Right lobe of liver (tissue), 6 donors: ENCODE measurements around the gene SEPTIN5. TPM values are rescaled to one million over a fixed set of nuclear protein-coding genes. Genes with fewer than 3 reads are reported as not detected.

ENCODE experiments used
- ATAC-seq, 4 donors: fragments of 200-7000 bp; cut with Tn5 transposase; one replicate each; pipeline ENCODE4 v1.9.1; 2020; ENCODE audit warnings: mild to moderate bottlenecking in 4 of 4, moderate library complexity in 4 of 4
- DNase-seq, 3 donors: peaks; one replicate each; pipeline ENCODE4 v3.0.0-alpha.2; 2020
- H3K27ac ChIP-seq, 3 donors: fragments of 200-600 bp; one replicate each; pipeline ENCODE4 v1.8.0; 2022
- H3K27me3 ChIP-seq, 2 donors: fragments of 200-600 bp; one replicate each; pipeline ENCODE4 v1.8.0; 2022
- H3K36me3 ChIP-seq, 4 donors: fragments of 200-600 bp; sonication (generic) in 1 of 4; one replicate each; pipeline versions ENCODE4 v1.5.1 to v1.8.0; 2017 to 2022; ENCODE audit warnings: control low read depth in 1 of 4
- H3K4me1 ChIP-seq, 4 donors: fragments of 200-600 bp; sonication (generic) in 1 of 4; one replicate each; pipeline versions ENCODE4 v1.5.1 to v1.8.0; 2017 to 2022; ENCODE audit warnings: control low read depth in 1 of 4
- H3K4me3 ChIP-seq, 3 donors: fragments of 200-600 bp; one replicate each; pipeline ENCODE4 v1.8.0; 2022
- H3K9me3 ChIP-seq, 4 donors: fragments of 200-600 bp; sonication (generic) in 1 of 4; one replicate each; pipeline versions ENCODE4 v1.5.1 to v1.8.0; 2017 to 2022; ENCODE audit warnings: control low read depth in 1 of 4
- CTCF ChIP-seq, 4 donors: fragments of 200-600 bp in 3 of 4; fragments of 450-650 bp in 1 of 4; IDR thresholded peaks; one replicate each; pipeline versions ENCODE4 v1.5.1 to v1.8.0; 2016 to 2022; ENCODE audit warnings: antibody characterized with exemption in 4 of 4, mild to moderate bottlenecking in 2 of 4
- POLR2A ChIP-seq: fragments of 450-650 bp; IDR thresholded peaks from one replicate; pipeline ENCODE4 v1.6.1; 2017; ENCODE audit warnings: antibody characterized with exemption, mild to moderate bottlenecking
- WGBS: methylation state at CpG from one replicate; pipeline ENCODE4 v1.1.6; 2018; ENCODE audit warnings: low coverage, low lambda C conversion rate; ENCODE audit not compliant: insufficient coverage; ENCODE audit errors: missing lambda C conversion rate; 5-methylcytosine and 5-hydroxymethylcytosine counted together
- intact Hi-C, 2 donors: fragments of 100-400 bp; cut with DNase I; formaldehyde crosslinking; loops; one replicate each; pipeline versions ENCODE4 v1.11.2 to v1.14.1; 2022
- total RNA-seq, 6 experiments: library from RNA; depleted of rRNA in 2 of 6; stranded (reverse); fragments of >200 nt in 2 of 6; fragmentation: NEBNext Ultra II Directional in 3 of 6; extraction: Animal tissue kit (Norgen Biotek cat#: 25700) in 3 of 6; gene quantifications; one replicate each; pipeline versions ENCODE4 v1.1.0 to v1.2.4, GENCODE V29; 2016 to 2023
- donor health status: DM: no; HTN: yes; CAD: no.
- donor health status: DM: no; HTN: no; CAD: no.
- donor health status: DM: no; HTN: no; CAD: no.
- donor health status: DM: no; HTN: yes; CAD: no.
- donor health status: DM: no; HTN: yes; CAD: no.

SEPTIN5 gene
- total RNA-seq, 6 experiments from 2014 or later, result 1.3 to 3.7 (median 2.1) TPM

GRCh38 chr22:19671316-19671715 is 43.0 kb upstream of the SEPTIN5 start:
- 38% methylated on average over 3 of the region's 3 CpGs for WGBS
- Histone ChIP-seq H3K27ac (no peak overlapping the region), H3K9me3 (no peaks in the 10 kb centered on the region), H3K4me3 (no peak overlapping the region), H3K36me3 (no peaks in the 10 kb centered on the region), H3K27me3 (no peaks in the 10 kb centered on the region), H3K4me1 (no peaks in the 10 kb centered on the region)
- DNase-seq, result no peak
- TF ChIP-seq POLR2A, result no peak
- no peak for TF ChIP-seq CTCF (IDR thresholded peaks at IDR 0.05)
- intact Hi-C loops, result no loop called here
- ATAC-seq, result no peak

- 92% methylated on average over 7 of the region's 9 CpGs for WGBS
- Histone ChIP-seq H3K4me3 (no peak overlapping the region), H3K9me3 (no peaks in the 10 kb centered on the region), H3K27ac (no peak overlapping the region), H3K4me1 (no peaks in the 10 kb centered on the region), H3K27me3 (no peaks in the 10 kb centered on the region), H3K36me3 (no peaks in the 10 kb centered on the region)
- TF ChIP-seq CTCF (IDR thresholded peaks at IDR 0.05), result no peak
- no peak for TF ChIP-seq POLR2A
- intact Hi-C loops, result no loop called here
- DNase-seq (no peak), ATAC-seq (no peak)
These were observed 42.1 kb upstream of the SEPTIN5 start for GRCh38 chr22:19672054-19672776.

- Histone ChIP-seq H3K27ac (no peak overlapping the region), H3K27me3 (no peaks in the 10 kb centered on the region), H3K9me3 (no peaks in the 10 kb centered on the region), H3K36me3 (no peaks in the 10 kb centered on the region), H3K4me3 (no peak overlapping the region), H3K4me1 (no peaks in the 10 kb centered on the region)
- WGBS, result 40% methylated on average over 3 of the region's 4 CpGs
- intact Hi-C loops, result no loop called here
- ATAC-seq, result no peak
- DNase-seq, result no peak
- no peak for TF ChIP-seq POLR2A
- no peak for TF ChIP-seq CTCF (IDR thresholded peaks at IDR 0.05)
These were observed 40.6 kb upstream of the SEPTIN5 start for GRCh38 chr22:19673660-19674059.

- ATAC-seq, result no peak
- no peak overlapping the region for H3K27ac ChIP-seq
- WGBS, result 63% methylated on average over 9 of the region's 11 CpGs
- no peaks in the 10 kb centered on the region for H3K36me3 ChIP-seq
- no peaks in the 10 kb centered on the region for H3K27me3 ChIP-seq
- no peak for DNase-seq
- no peaks in the 10 kb centered on the region for H3K9me3 ChIP-seq
- TF ChIP-seq POLR2A, result no peak
- no peak for TF ChIP-seq CTCF (IDR thresholded peaks at IDR 0.05)
- intact Hi-C loops, result no loop called here
- no peak overlapping the region for H3K4me3 ChIP-seq
- H3K4me1 ChIP-seq, result no peaks in the 10 kb centered on the region
These were observed 40.0 kb upstream of the SEPTIN5 start for GRCh38 chr22:19674129-19674928.
